ENCODE data around the gene NCOA6. TPM values are rescaled to one million over a fixed set of nuclear protein-coding genes. Genes with fewer than 3 reads are reported as not detected.

NCOA6 gene
- total RNA-seq, 1 donor from 2014 or later: 15.5 TPM

- no peak for TF ChIP-seq CTCF (conservative IDR thresholded peaks at IDR 0.05; ENCODE audit: low read depth, low read length)
- DNase-seq (ENCODE audit: low read depth): no peak
- H3K4me3 ChIP-seq (ENCODE audit: low read depth, low read length): no peak overlapping the region
These were observed 38.8 kb upstream of the NCOA6 start for GRCh38 chr20:34864216-34864615.

GRCh38 chr20:34863421-34863965 lies 38.0 kb upstream of the NCOA6 start:
- H3K4me3 ChIP-seq (ENCODE audit: low read depth, low read length): no peak overlapping the region
- no peak for DNase-seq (ENCODE audit: low read depth)

GRCh38 chr20:34862724-34863123 lies 37.3 kb upstream of the NCOA6 start:
- no peak for TF ChIP-seq CTCF (conservative IDR thresholded peaks at IDR 0.05; ENCODE audit: low read depth, low read length)

More at GRCh38 chr20:34863421-34863965, 38.0 kb upstream of the NCOA6 start:
- TF ChIP-seq CTCF (conservative IDR thresholded peaks at IDR 0.05; ENCODE audit: low read depth, low read length): no peak

GRCh38 chr20:34861386-34862084 lies 36.1 kb upstream of the NCOA6 start:
- DNase-seq (ENCODE audit: low read depth): no peak
- no peak for TF ChIP-seq CTCF (conservative IDR thresholded peaks at IDR 0.05; ENCODE audit: low read depth, low read length)
- no peak overlapping the region for H3K4me3 ChIP-seq (ENCODE audit: low read depth, low read length)

More at GRCh38 chr20:34862724-34863123, 37.3 kb upstream of the NCOA6 start:
- DNase-seq (ENCODE audit: low read depth): no peak
- H3K4me3 ChIP-seq (ENCODE audit: low read depth, low read length): no peak overlapping the region

GRCh38 chr20:34859826-34860545 lies 34.5 kb upstream of the NCOA6 start:
- no peak for DNase-seq (ENCODE audit: low read depth)
- H3K4me3 ChIP-seq (ENCODE audit: low read depth, low read length): no peak overlapping the region
- TF ChIP-seq CTCF (conservative IDR thresholded peaks at IDR 0.05; ENCODE audit: low read depth, low read length): no peak

GRCh38 chr20:34859367-34859766 lies 33.9 kb upstream of the NCOA6 start:
- DNase-seq (ENCODE audit: low read depth): no peak
- no peak for TF ChIP-seq CTCF (conservative IDR thresholded peaks at IDR 0.05; ENCODE audit: low read depth, low read length)
- no peak overlapping the region for H3K4me3 ChIP-seq (ENCODE audit: low read depth, low read length)
